H1 (cell line): ENCODE measurements around the gene C2CD4C. TPM values are rescaled to one million over a fixed set of nuclear protein-coding genes. Genes with fewer than 3 reads are reported as not detected.

Source experiments
- FOSL1 ChIP-seq: IDR thresholded peaks from 2 replicates; pipeline ENCODE4 v1.6.1; 2011; ENCODE audit warnings: mild to moderate bottlenecking, low read depth, low read length, moderate library complexity; ENCODE audit not compliant: insufficient read depth
- NRF1 ChIP-seq: IDR thresholded peaks from 2 replicates; pipeline ENCODE4 v1.6.1; 2011; ENCODE audit warnings: mild to moderate bottlenecking, low read depth, low read length, improper control_type of control experiment
- SAP30 ChIP-seq: fragments of 300-600 bp; sonication (generic); IDR thresholded peaks from 2 replicates; pipeline ENCODE4 v1.7.1; 2012; ENCODE audit warnings: low read length, moderate library complexity, mild to moderate bottlenecking, inconsistent platforms; ENCODE audit not compliant: insufficient read depth, insufficient replicate concordance
- SIRT6 ChIP-seq: IDR thresholded peaks from one replicate; pipeline ENCODE4 v1.7.1; 2012; ENCODE audit warnings: low read length, inconsistent platforms
- SIX5 ChIP-seq: IDR thresholded peaks from 2 replicates; pipeline ENCODE4 v1.6.1; 2011; ENCODE audit warnings: mild to moderate bottlenecking, low read depth, low read length
- polyA plus RNA-seq, 7 experiments: library from polyadenylated mRNA; depleted of rRNA in 3 of 7; stranded (reverse) in 5 of 7; unstranded in 2 of 7; fragments of >200 nt in 5 of 7; fragments of 200-250 nt in 2 of 7; gene quantifications; 1 replicate in 5 of 7; 2 replicates in 1 of 7; 4 replicates in 1 of 7; pipeline versions ENCODE4 v1.2.1 to v1.2.3, GENCODE V29; 2011 to 2013; ENCODE audit warnings: missing spikeins in 2 of 7, mixed read lengths in 2 of 7
- total RNA-seq: library from RNA; stranded (reverse); fragmentation: NEBNext Ultra II Directional; extraction: Animal tissue kit (Norgen Biotek cat#: 25700); gene quantifications from 2 replicates; pipeline ENCODE4 v1.2.1, GENCODE V29; 2021
- TF ChIP-seq, protein P1 (sequence below): fragments of 300-600 bp; sonication (generic); IDR thresholded peaks from 2 replicates; pipeline ENCODE4 v1.7.1; 2012; ENCODE audit warnings: low read length, moderate library complexity, mild to moderate bottlenecking, inconsistent platforms; ENCODE audit not compliant: insufficient replicate concordance

Gene C2CD4C
- total and polyA plus RNA-seq, 2 of the 8 experiments (the other 6 are each of a cell fraction or from before 2014, with no cell fraction given) = 3.8 to 6.3 TPM

DNA sequence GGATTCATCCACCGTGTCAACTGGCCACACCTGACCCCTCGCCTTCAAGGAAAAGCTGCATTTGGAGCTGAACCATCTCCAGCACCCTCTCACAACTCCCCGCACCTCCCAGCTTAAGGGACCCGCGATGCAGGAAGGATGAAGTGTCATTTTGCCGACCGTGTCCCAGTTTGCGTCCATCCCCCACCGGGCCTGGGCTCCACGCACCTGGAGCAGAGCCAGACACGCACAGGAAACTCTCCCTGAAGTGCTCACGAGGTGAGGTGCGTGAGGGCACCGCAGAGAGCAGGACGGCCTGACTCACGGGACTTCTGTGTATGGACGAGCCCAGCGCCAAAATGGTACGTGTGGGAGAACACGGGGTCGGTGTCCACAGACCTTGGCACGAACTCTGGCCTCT is 44.7 kb upstream of the C2CD4C start (continued):
- TF ChIP-seq, protein P1, sequence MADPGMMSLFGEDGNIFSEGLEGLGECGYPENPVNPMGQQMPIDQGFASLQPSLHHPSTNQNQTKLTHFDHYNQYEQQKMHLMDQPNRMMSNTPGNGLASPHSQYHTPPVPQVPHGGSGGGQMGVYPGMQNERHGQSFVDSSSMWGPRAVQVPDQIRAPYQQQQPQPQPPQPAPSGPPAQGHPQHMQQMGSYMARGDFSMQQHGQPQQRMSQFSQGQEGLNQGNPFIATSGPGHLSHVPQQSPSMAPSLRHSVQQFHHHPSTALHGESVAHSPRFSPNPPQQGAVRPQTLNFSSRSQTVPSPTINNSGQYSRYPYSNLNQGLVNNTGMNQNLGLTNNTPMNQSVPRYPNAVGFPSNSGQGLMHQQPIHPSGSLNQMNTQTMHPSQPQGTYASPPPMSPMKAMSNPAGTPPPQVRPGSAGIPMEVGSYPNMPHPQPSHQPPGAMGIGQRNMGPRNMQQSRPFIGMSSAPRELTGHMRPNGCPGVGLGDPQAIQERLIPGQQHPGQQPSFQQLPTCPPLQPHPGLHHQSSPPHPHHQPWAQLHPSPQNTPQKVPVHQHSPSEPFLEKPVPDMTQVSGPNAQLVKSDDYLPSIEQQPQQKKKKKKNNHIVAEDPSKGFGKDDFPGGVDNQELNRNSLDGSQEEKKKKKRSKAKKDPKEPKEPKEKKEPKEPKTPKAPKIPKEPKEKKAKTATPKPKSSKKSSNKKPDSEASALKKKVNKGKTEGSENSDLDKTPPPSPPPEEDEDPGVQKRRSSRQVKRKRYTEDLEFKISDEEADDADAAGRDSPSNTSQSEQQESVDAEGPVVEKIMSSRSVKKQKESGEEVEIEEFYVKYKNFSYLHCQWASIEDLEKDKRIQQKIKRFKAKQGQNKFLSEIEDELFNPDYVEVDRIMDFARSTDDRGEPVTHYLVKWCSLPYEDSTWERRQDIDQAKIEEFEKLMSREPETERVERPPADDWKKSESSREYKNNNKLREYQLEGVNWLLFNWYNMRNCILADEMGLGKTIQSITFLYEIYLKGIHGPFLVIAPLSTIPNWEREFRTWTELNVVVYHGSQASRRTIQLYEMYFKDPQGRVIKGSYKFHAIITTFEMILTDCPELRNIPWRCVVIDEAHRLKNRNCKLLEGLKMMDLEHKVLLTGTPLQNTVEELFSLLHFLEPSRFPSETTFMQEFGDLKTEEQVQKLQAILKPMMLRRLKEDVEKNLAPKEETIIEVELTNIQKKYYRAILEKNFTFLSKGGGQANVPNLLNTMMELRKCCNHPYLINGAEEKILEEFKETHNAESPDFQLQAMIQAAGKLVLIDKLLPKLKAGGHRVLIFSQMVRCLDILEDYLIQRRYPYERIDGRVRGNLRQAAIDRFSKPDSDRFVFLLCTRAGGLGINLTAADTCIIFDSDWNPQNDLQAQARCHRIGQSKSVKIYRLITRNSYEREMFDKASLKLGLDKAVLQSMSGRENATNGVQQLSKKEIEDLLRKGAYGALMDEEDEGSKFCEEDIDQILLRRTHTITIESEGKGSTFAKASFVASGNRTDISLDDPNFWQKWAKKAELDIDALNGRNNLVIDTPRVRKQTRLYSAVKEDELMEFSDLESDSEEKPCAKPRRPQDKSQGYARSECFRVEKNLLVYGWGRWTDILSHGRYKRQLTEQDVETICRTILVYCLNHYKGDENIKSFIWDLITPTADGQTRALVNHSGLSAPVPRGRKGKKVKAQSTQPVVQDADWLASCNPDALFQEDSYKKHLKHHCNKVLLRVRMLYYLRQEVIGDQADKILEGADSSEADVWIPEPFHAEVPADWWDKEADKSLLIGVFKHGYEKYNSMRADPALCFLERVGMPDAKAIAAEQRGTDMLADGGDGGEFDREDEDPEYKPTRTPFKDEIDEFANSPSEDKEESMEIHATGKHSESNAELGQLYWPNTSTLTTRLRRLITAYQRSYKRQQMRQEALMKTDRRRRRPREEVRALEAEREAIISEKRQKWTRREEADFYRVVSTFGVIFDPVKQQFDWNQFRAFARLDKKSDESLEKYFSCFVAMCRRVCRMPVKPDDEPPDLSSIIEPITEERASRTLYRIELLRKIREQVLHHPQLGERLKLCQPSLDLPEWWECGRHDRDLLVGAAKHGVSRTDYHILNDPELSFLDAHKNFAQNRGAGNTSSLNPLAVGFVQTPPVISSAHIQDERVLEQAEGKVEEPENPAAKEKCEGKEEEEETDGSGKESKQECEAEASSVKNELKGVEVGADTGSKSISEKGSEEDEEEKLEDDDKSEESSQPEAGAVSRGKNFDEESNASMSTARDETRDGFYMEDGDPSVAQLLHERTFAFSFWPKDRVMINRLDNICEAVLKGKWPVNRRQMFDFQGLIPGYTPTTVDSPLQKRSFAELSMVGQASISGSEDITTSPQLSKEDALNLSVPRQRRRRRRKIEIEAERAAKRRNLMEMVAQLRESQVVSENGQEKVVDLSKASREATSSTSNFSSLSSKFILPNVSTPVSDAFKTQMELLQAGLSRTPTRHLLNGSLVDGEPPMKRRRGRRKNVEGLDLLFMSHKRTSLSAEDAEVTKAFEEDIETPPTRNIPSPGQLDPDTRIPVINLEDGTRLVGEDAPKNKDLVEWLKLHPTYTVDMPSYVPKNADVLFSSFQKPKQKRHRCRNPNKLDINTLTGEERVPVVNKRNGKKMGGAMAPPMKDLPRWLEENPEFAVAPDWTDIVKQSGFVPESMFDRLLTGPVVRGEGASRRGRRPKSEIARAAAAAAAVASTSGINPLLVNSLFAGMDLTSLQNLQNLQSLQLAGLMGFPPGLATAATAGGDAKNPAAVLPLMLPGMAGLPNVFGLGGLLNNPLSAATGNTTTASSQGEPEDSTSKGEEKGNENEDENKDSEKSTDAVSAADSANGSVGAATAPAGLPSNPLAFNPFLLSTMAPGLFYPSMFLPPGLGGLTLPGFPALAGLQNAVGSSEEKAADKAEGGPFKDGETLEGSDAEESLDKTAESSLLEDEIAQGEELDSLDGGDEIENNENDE = no peak
- TF ChIP-seq NRF1 (no peak), SIRT6 (no peak), SIX5 (no peak), SAP30 (no peak), FOSL1 (no peak)
